Cardiac muscle cell (in vitro differentiated cells and primary cell): ENCODE measurements around the gene PTPN14. TPM values are rescaled to one million over a fixed set of nuclear protein-coding genes. Genes with fewer than 3 reads are reported as not detected.

Experiments used
- DNase-seq, 2 donors: peaks; one replicate each; pipeline versions ENCODE4 v3.0.0 to v3.0.0-alpha.2; 2010 to 2017; ENCODE audit warnings: low read depth in 1 of 2, low spot score in 1 of 2
- H3K27ac ChIP-seq: fragments of 200-600 bp; sonication (generic); 2 replicates; pipeline ENCODE4 v1.5.1; 2016
- H3K27me3 ChIP-seq: fragments of 200-600 bp; sonication (generic); 2 replicates; pipeline ENCODE4 v1.6.0; 2016; ENCODE audit warnings: control low read depth
- H3K36me3 ChIP-seq: fragments of 200-600 bp; sonication (generic); 2 replicates; pipeline ENCODE4 v1.5.1; 2016; ENCODE audit warnings: control low read depth
- H3K4me1 ChIP-seq: fragments of 200-600 bp; sonication (generic); 2 replicates; pipeline ENCODE4 v1.8.1; 2017; ENCODE audit warnings: low read depth, mild to moderate bottlenecking, mixed run types
- H3K4me3 ChIP-seq: fragments of 200-600 bp; sonication (generic); 2 replicates; pipeline ENCODE4 v1.5.1; 2016; ENCODE audit warnings: mild to moderate bottlenecking
- H3K9me3 ChIP-seq: fragments of 200-600 bp; sonication (generic); 2 replicates; pipeline ENCODE4 v1.5.1; 2017; ENCODE audit warnings: low read depth, mild to moderate bottlenecking, control low read depth
- CTCF ChIP-seq: IDR thresholded peaks from 2 replicates; pipeline ENCODE4 v1.5.1; 2012; ENCODE audit warnings: low read depth, mild to moderate bottlenecking, low read length
- polyA plus RNA-seq: library from polyadenylated mRNA; unstranded; fragments of >200 nt; fragmentation: Nextera tagmentation; extraction: Ambion mirVana; gene quantifications from 2 replicates; pipeline ENCODE4 v1.2.1, GENCODE V29; 2016
- total RNA-seq: library from RNA; depleted of rRNA; stranded (reverse); fragments of >200 nt; gene quantifications from 2 replicates; pipeline ENCODE4 v1.2.3, GENCODE V29; 2016

The PTPN14 gene
- total and polyA plus RNA-seq, 2 experiments from 2014 or later, result 4.6 to 5.4 TPM

- Histone ChIP-seq H3K4me3 (no peak overlapping the region), H3K36me3 (no peaks in the 10 kb centered on the region), H3K9me3 (no peaks in the 10 kb centered on the region), H3K27me3 (peaks cover 63% of the 10 kb centered on the region), H3K27ac (no peak overlapping the region), H3K4me1 (no peaks in the 10 kb centered on the region)
- no peak for TF ChIP-seq CTCF
- DNase-seq, result no peak
These were observed 77.5 kb downstream of the PTPN14 start for GRCh38 chr1:214473862-214474261.

GRCh38 chr1:214473387-214473786, 78.0 kb downstream of the PTPN14 start:
- peaks cover 67% of the 10 kb centered on the region for H3K27me3 ChIP-seq
- no peak overlapping the region for H3K27ac ChIP-seq
- H3K9me3 ChIP-seq, result no peaks in the 10 kb centered on the region
- peak in 1 of 2 donors; percentile 89 for DNase-seq
- H3K36me3 ChIP-seq, result no peaks in the 10 kb centered on the region
- no peaks in the 10 kb centered on the region for H3K4me1 ChIP-seq
- no peak overlapping the region for H3K4me3 ChIP-seq
- TF ChIP-seq CTCF, result no peak

- Histone ChIP-seq H3K4me3 (no peak overlapping the region), H3K36me3 (no peaks in the 10 kb centered on the region), H3K9me3 (no peaks in the 10 kb centered on the region), H3K4me1 (no peaks in the 10 kb centered on the region), H3K27ac (no peak overlapping the region), H3K27me3 (peaks cover 67% of the 10 kb centered on the region)
- DNase-seq, result peak in 1 of 2 donors; percentile 29
- TF ChIP-seq CTCF, result no peak
These were observed 79.0 kb downstream of the PTPN14 start for GRCh38 chr1:214472364-214472763.

- no peak for TF ChIP-seq CTCF
- Histone ChIP-seq H3K27me3 (peaks cover 68% of the 10 kb centered on the region), H3K4me3 (no peak overlapping the region), H3K36me3 (no peaks in the 10 kb centered on the region), H3K27ac (no peak overlapping the region), H3K4me1 (no peaks in the 10 kb centered on the region), H3K9me3 (no peaks in the 10 kb centered on the region)
- no peak for DNase-seq
These were observed 79.9 kb downstream of the PTPN14 start for GRCh38 chr1:214471458-214471857.

GRCh38 chr1:214470132-214470531, 81.3 kb downstream of the PTPN14 start:
- H3K4me1 ChIP-seq, result peaks cover under 1% of the 10 kb centered on the region
- no peak for TF ChIP-seq CTCF
- peaks cover 57% of the 10 kb centered on the region for H3K27me3 ChIP-seq
- H3K27ac ChIP-seq, result no peak overlapping the region
- H3K36me3 ChIP-seq, result no peaks in the 10 kb centered on the region
- H3K9me3 ChIP-seq, result no peaks in the 10 kb centered on the region
- H3K4me3 ChIP-seq, result no peak overlapping the region
- no peak for DNase-seq

GRCh38 chr1:214469290-214469689, 82.1 kb downstream of the PTPN14 start:
- Histone ChIP-seq H3K36me3 (no peaks in the 10 kb centered on the region), H3K4me1 (peaks cover 4% of the 10 kb centered on the region), H3K9me3 (no peaks in the 10 kb centered on the region), H3K27ac (no peak overlapping the region), H3K4me3 (no peak overlapping the region), H3K27me3 (peaks cover 48% of the 10 kb centered on the region)
- no peak for TF ChIP-seq CTCF
- DNase-seq, result no peak
